22Rv1 (cell line): ENCODE results near the gene UBE2E1.

Source experiments
- CTCF ChIP-seq: fragments of 450-650 bp; IDR thresholded peaks from 2 replicates; pipeline ENCODE4 v1.5.1; 2017; ENCODE audit warnings: mild to moderate bottlenecking
- ZFX ChIP-seq: fragments of 450-650 bp; IDR thresholded peaks from 2 replicates; pipeline ENCODE4 v1.6.1; 2017; ENCODE audit warnings: antibody characterized with exemption, borderline replicate concordance

GRCh38 chr3:23895181-23895580, 89.4 kb downstream of the UBE2E1 start:
- no peak for TF ChIP-seq CTCF
- TF ChIP-seq ZFX: no peak
